ENCODE measurements around the gene CFAP157. TPM values are rescaled to one million over a fixed set of nuclear protein-coding genes. Genes with fewer than 3 reads are reported as not detected.

Gene CFAP157
- total RNA-seq, 1 donor from 2014 or later = 0.07 TPM

DNA sequence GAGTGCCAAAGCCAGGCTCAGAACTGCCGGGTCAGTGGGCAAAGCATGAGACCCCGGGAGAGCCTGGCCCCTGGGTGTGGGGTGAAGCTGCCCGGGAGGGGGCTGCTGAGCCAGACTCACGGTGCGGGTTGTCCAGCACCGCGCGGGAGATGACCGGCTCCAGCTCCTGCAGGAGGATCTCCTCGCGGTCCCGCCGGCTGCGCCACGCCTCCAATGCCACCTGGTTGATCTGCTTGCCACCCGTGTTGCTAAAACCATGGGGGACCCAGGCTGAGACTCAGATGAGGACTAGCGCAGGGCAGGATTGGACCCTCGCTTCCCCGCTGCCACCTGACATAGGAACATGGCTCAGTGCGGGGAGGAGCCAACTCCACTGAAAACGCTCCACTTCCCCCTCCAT lies 25.7 kb downstream of the CFAP157 start:
- intact Hi-C loops (cut with micrococcal nuclease) = loop anchor here (5.0 kb wide), 1 partner anchor 790 kb away; no protein-coding TSS in a partner anchor

- intact Hi-C loops (cut with micrococcal nuclease) = loop anchor here (1.0 to 5.0 kb wide), 6 partner anchors 34 to 791 kb away; no protein-coding TSS in a partner anchor
These were observed 26.8 kb downstream of the CFAP157 start for GRCh38 chr9:127733614-127734013.

GRCh38 chr9:127734247-127734746 lies 27.5 kb downstream of the CFAP157 start:
- intact Hi-C loops (cut with micrococcal nuclease) = loop anchor here (1.0 to 5.0 kb wide), 6 partner anchors 35 to 792 kb away; no protein-coding TSS in a partner anchor

- intact Hi-C loops (cut with micrococcal nuclease) = loop anchor here (1.0 to 5.0 kb wide), 17 partner anchors 20 to 793 kb away; partner anchors contain the start of genes FPGS, LRSAM1, NAIF1 and PTRH1
These were observed 28.1 kb downstream of the CFAP157 start, which contains the start of gene TOR2A for GRCh38 chr9:127734747-127735529. TOR2A (minus strand) TSS chr9:127735294; CDS start chr9:127735270, 24 bp downstream.

DNA sequence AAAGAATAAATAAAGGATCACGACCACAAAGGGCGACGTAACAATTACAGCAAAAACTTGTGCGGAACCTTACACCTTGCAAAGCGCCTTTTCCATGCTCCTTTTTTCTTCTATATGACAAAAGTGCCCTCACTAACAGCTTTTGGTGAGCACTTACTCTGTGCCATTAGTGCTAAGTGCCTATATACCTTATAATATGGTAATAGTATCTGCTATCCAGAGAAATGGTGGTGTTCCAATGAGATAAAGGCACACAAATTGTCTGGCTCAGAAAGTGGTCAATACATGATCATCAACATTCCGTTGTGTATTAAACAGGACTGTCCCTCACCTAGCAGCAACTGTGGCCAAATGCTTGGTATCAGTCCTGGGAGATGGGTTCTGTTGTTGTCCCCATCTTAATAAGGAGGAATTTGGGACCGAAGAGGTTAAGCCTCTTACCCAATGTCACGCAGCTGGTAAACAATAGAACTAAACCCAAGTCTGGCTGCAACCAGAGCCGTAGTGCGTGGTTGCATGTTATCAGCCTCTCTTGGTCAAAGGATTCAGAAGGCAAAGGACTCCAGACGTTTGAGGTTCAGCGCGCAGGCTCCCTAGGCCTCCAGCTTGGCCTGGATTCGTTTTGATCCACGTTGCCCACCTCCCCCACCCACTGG lies 28.9 kb downstream of the CFAP157 start:
- intact Hi-C loops (cut with micrococcal nuclease) = loop anchor here (1.0 kb wide), 11 partner anchors 20 to 332 kb away; partner anchors contain the start of genes FPGS, LRSAM1, NAIF1 and PTRH1

GRCh38 chr9:127738666-127739065 lies 31.9 kb downstream of the CFAP157 start:
- intact Hi-C loops (cut with micrococcal nuclease) = no loop called here

DNA sequence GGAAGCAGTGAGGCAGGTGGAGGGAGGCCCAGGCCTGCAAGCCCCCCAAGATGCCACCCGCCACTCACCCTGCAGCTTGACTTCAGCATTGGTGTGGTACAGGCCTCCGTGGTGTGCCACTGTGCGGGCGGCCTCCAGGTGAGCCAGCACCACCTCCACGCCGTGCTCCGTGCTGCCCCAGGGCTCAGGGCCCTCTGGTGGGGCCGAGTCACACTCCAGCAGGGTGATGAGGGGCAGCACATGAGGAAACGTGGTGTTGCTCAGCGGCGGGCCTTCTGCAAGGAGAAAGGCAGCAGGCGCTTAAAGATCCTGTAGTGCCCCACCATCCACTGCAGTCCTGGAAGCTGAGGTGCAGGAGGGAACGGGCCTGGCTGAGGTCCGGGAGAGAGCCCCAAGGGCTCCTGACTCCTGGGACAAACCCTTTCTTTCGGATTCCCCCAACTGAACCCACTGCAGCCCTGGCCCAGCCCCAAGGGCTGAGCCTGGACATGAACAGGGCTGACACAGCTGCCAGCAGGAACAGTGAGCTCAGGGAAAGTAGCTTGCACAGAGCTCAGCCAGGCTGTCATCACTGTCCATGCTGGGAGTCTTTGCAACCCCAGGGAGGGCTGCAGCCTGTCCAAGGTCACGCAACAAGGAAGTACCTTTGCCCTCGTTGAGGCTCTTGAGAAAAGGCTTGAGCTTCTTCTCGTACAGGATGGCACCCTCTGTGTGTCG lies 33.0 kb downstream of the CFAP157 start:
- intact Hi-C loops (cut with micrococcal nuclease) = no loop called here

DNA sequence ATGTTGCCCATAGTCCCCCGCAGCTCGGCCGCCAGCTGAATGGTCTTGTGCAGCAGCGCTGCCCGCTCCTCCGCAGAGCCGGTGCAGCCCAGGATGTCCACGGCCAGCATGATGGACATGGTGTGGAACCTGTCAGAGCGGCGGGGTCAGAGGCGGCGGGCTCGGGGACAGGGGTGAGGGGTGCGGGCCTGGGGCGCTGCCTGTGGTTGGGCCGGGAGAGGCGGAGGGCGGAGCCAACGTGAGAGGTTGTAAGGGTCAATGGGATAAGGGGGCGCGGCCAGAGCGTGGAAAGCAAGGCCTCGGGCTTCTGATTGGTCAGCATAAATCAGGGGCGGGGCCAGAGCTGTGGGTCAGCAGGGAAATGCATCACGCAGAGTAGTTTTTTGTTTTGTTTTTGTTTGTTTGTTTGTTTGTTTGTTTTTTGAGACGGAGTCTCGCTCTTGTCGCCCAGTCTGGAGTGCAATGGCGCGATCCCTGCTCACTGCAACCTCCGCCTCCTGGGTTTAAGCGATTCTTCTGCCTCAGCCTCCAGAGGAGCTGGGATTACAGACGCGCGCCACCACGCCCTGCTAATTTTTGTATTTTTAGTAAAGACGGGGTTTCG lies 35.1 kb downstream of the CFAP157 start:
- intact Hi-C loops (cut with micrococcal nuclease) = no loop called here

DNA sequence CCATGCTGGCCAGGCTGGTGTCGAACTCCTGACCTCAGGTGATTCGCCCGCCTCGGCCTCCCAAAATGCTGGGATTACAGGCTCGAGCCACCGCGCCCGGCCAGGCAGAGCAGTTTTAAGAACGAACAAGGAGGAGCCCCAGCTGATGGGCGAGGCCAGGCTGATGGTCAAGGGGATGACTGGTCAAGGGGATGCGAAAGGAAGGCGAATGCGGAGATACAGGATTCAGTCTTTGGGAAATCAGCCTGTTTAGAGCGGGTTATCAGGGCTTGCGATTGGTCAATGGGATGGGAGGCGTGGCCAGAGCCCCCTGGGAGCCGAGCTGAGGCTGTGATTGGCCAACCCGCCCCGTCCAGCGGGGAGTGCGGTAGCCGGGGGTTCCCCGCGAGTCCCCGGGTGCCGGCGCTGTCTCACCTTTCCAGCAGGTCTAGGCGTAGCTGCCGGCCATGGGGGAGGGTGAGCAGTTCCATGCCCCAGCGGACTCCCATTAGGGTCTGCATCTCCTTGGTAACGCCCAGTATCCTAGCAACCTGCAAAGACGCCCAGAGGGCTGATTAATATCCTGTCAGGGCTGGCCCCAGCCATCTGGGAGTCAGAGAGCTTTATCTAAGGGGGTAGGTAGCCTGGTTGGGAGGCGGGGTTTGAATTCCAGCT lies 35.8 kb downstream of the CFAP157 start:
- intact Hi-C loops (cut with micrococcal nuclease) = no loop called here

GRCh38 chr9:127744398-127745110 lies 37.8 kb downstream of the CFAP157 start:
- intact Hi-C loops (cut with micrococcal nuclease) = no loop called here

GRCh38 chr9:127746959-127747569 lies 40.3 kb downstream of the CFAP157 start:
- intact Hi-C loops (cut with micrococcal nuclease) = no loop called here

DNA sequence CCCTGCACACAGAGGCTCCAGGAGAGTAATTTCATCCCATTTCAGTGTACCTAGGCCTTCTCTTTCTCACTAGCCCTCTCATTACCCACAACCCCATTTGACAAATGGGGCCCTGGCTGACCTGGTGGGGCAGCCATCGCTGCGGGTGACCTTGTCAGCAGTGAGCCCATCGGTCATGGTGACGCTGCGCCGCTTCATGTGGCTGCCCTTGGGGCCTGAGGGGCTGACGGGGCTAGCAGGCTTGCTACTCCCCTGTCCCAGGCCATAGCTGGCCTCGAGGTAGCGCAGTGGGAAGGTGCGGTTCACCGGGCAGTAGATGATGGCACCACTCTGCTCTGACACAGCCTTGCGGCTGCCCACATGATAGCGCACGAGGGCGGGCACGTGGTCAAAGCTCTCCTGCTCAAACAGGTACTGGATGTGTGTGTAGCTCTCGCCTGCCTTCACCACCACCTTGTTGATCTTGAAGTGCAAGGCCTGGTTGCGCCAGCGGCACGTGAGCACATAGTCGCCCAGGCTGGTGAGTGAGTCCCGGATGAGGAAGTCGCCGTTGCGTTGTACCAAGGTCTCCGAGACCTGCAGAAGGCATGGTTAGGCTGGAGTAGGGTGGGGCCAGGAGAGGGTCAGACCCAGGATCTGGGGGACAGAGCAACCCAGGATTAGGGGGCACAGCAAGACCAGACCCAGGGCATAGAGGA lies 42.5 kb downstream of the CFAP157 start:
- intact Hi-C loops (cut with micrococcal nuclease) = no loop called here

DNA sequence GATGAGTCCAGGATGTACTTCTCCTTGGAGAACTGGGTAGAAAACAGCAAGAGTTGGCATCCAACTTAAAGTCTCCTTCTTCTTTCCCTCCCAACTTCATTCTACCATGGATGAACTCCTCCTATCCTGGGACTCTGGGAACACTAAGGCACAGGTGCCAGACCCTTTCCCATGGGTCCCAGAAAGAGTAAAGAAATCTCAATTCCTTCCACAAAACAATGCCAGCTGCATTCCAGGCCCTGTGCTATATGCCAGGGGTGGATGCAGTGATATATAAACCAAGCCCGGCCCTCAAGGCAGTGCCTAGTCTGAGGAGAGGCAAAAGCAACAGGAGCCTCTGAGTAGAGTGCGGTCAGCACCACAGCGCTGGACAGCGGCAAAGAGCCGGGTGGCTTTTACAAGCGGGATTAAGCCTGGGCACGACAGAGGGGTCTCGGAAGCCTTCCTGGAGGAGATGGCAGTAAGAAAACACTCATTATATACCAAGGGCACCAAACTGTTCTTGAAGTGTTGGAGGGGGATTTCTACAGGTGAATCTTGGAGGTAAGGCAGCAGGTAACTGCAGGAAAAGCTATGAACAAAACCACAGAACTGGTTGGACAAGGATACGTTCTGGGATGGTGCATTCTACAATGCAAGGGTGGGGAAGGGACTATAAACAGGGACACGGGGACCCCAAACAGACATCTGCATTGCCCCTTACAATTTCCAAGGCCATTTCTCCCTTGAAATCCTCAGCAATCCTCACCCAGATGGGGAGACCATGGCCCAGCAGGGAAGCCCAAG lies 44.7 kb downstream of the CFAP157 start:
- intact Hi-C loops (cut with micrococcal nuclease) = no loop called here

GRCh38 chr9:127753148-127753547 lies 46.4 kb downstream of the CFAP157 start:
- intact Hi-C loops (cut with micrococcal nuclease) = no loop called here

GRCh38 chr9:127753622-127754021 lies 46.8 kb downstream of the CFAP157 start:
- intact Hi-C loops (cut with micrococcal nuclease) = no loop called here

DNA sequence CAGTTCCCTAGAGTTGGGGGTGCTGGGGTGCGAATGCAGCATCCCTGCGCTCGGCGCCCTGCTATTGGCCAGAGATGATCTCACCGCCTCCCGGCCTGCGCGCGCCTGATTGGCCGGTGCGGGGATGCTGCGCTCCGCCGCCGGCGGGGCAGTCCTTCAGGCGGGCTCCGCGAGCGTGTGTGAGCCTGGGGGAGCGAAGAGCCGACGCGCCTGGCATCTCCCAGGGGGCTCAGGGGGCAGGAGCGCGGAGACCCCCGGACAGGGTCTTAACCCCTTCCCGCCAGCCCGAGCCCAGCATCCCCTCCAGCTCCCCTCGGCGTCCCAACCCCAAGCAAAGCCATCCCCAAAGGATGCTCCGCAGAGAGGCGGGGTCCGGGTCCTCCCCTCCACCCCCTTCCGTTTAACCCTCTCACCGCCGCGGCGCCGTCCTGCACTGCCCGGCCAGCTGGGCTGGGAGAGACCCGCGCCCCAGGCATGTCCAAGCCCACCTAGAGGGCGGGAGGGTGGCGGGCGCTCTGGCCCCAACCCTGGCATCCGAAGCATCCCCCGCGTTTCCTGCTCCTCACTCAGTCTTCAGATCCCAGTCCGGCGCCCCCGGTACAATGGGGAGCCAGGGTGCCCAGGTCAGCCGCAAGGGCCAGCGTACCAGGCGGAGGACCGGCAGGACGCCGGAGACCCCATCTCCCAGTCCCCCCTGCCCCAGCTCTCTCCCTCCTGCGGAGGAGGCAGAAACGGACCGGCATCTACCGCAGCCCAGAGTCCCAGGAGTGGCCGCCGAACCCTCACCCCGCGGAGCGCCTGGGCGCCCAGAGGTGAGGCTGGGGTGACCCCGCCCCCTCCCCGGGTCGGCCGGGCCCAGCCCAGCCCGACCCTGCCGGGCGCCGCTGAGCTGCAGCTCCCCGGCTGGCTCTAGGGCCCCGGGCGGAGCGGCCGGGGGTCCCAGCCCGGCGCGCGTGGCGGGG lies 47.6 kb downstream of the CFAP157 start:
- intact Hi-C loops (cut with micrococcal nuclease) = no loop called here
